ENCODE data around the gene SLC9A9.
A peak's percentile ranks its signal among the peaks of the same experiment; 100 is the strongest.

SLC9A9 gene

DNA sequence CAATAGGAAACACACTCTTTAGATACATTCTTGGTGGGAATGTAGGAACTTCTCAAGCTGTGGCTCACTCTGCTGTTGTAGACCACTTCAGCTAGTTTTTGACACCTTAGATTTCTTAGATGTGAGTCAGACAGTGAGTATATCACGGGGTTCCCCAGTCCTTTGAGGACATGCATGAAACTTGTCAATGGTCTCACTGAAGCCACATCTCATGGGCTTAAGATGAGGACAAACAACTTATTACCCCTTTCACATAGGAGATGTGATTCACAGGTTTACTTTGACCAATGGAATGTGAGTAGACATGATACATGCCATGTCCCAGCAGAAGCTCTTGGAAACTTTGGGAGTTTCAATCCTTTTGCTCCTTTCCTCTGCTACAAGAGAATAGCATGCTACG, 403.1 kb downstream of the SLC9A9 start:
- TF ChIP-seq, protein P1, sequence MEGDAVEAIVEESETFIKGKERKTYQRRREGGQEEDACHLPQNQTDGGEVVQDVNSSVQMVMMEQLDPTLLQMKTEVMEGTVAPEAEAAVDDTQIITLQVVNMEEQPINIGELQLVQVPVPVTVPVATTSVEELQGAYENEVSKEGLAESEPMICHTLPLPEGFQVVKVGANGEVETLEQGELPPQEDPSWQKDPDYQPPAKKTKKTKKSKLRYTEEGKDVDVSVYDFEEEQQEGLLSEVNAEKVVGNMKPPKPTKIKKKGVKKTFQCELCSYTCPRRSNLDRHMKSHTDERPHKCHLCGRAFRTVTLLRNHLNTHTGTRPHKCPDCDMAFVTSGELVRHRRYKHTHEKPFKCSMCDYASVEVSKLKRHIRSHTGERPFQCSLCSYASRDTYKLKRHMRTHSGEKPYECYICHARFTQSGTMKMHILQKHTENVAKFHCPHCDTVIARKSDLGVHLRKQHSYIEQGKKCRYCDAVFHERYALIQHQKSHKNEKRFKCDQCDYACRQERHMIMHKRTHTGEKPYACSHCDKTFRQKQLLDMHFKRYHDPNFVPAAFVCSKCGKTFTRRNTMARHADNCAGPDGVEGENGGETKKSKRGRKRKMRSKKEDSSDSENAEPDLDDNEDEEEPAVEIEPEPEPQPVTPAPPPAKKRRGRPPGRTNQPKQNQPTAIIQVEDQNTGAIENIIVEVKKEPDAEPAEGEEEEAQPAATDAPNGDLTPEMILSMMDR (IDR thresholded peaks at IDR 0.05; ENCODE audit: low read depth, low read length, missing control alignments): no peak
- DNase-seq (ENCODE audit: extremely low read depth, low read depth): no peak

DNA sequence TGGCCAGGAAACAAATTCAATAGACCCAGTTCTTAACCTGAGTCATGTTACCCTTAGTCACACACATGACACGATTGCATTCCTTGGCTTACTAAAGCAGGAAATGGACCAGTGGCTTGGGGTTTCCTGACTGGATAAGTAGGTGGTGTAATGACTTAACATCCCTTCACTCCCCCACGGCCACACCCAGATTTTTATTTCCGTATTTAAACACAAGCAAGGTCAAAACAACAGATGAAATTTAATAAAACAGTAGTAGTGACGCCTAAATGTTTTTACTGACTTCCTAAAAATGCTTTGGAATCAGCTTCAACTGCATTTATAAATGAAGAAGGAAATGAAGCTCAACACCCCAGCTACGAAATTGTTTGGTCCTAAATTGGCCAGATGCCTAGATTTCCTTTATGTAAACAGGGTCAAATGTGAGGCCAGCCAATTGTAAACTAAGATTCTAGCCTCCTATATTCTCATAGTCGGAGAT, 404.4 kb downstream of the SLC9A9 start:
- TF ChIP-seq, protein P1 (IDR thresholded peaks at IDR 0.05; ENCODE audit: low read depth, low read length, missing control alignments): no peak
- DNase-seq (ENCODE audit: extremely low read depth, low read depth): peak; percentile 95
- H3K4me3 ChIP-seq (replicated peaks; ENCODE audit: low read depth, low read length): no peak overlapping the region

More for the DNA sequence above, 403.1 kb downstream of the SLC9A9 start:
- no peak overlapping the region for H3K4me3 ChIP-seq (replicated peaks; ENCODE audit: low read depth, low read length)

DNA sequence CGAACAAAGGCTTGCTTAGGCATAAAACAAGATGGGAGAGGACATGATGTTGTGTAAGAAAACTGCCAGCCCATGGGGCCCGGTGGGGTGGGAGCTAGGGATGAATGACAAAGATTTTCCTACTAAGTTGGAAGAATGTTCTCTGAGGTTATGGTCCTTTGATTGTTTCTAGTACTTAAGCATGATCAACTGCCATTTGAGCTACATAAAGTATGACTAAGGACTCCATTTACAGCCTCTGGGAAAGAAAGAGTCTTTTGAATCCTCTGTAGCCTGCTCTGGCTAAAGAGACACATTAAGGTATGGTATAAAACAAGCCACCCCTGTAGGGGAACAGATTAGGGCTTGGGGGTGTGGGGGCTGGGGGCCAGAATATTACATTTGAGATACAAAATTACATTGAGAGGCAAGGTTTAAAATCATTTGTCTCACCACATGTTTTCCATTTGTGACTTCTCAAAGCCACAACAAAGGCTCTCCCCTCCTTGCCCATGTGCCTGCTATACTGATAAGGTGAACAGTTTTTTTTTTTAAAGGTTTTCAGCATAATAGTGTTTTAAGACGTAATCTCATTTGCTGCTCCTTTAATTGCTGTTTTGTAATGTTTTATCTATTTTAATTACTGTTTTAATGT, 405.3 kb downstream of the SLC9A9 start:
- DNase-seq (ENCODE audit: extremely low read depth, low read depth): no peak
- H3K4me3 ChIP-seq (replicated peaks; ENCODE audit: low read depth, low read length): no peak overlapping the region
- TF ChIP-seq, protein P1 (IDR thresholded peaks at IDR 0.05; ENCODE audit: low read depth, low read length, missing control alignments): no peak

DNA sequence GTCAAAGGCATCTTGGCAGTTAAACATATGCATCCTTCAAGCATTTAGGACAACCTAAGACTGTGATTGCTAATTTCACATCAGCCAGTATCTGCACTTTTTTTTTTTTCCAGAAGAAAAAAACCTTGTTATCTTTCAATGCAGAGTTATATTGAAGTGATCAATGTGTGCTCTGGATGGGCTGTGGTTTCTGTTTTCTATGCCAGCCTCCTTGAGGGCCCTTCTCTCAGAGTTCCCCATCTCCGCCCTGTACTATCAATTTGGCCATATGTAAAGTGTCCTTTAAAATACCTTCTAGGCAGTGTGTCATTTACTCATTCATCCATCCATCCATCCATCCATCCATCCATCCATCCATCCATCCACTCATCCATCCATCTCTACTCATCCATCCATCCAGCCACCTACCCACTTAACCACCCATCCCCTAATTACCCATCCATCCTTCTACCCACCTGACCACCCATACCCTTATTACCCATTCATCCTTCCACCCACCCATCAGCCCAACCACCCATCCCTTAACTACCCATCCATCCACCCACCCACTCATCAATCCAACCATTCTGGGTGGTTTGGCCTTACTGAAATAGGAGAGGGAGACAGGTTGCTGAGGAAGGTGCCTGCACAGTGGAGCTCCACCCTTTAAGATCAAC, 406.6 kb downstream of the SLC9A9 start:
- no peak for DNase-seq (ENCODE audit: extremely low read depth, low read depth)
- TF ChIP-seq, protein P1 (IDR thresholded peaks at IDR 0.05; ENCODE audit: low read depth, low read length, missing control alignments): no peak
- no peak overlapping the region for H3K4me3 ChIP-seq (replicated peaks; ENCODE audit: low read depth, low read length)

DNA sequence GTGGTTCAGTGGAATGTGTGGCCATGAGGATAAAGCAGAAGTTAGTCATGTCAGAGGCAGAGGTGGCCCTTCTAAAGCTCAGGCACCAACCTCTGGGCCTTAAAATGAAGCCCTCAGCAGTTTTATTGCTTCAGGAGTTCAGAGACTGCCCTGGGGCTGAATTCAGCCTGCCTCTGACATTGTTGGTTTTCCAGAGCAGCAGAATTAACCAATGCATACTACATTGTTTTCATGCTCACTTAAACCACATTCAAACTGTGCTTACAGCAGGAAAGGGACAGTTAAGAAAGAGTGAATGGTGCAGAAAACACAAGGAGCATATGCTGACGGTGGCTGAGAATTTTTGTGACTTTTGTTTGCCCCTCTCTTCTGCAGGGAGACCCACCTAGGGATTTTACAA, 408.5 kb downstream of the SLC9A9 start:
- no peak for DNase-seq (ENCODE audit: extremely low read depth, low read depth)
- H3K4me3 ChIP-seq (replicated peaks; ENCODE audit: low read depth, low read length): no peak overlapping the region
- TF ChIP-seq, protein P1 (IDR thresholded peaks at IDR 0.05; ENCODE audit: low read depth, low read length, missing control alignments): no peak

DNA sequence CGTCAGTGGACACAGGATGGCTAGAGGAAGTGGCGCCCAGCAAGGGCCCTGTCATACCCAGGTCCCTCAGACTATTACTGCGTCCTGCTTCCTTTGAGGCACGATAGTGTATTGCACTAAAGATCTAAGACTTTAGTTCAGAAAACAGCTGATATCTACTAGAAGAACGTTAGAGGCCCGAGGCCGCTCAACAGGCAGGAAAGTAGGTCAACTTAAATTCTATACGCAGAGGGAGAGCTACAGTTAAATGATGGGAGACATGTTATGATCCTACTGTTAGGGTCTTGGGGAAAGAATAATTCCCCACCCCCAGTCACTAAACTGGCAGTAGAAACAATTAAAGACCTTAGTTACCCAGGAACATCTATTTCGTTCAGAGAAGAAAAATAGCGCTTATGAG, 410.9 kb downstream of the SLC9A9 start:
- TF ChIP-seq, protein P1 (IDR thresholded peaks at IDR 0.05; ENCODE audit: low read depth, low read length, missing control alignments): no peak
- DNase-seq (ENCODE audit: extremely low read depth, low read depth): no peak
- H3K4me3 ChIP-seq (replicated peaks; ENCODE audit: low read depth, low read length): no peak overlapping the region

All from HFF-Myc (cell line).